HG02571 (cell line): ENCODE data around the gene PUS7.
"Not testable (repeated sequence)": the region's sequence is repeated elsewhere in the genome, so short reads cannot be mapped to it uniquely, and the experiment has no call there.

Experiments used
- ATAC-seq: cut with Tn5 transposase; IDR thresholded peaks from one replicate; pipeline ENCODE4 v1.9.1; 2021; ENCODE audit warnings: mild to moderate bottlenecking, moderate library complexity; ENCODE audit not compliant: unreplicated experiment

The PUS7 gene

GRCh38 chr7:105497016-105497415, 25.1 kb downstream of the PUS7 start:
- no peak for ATAC-seq

- ATAC-seq = no peak
Observed at GRCh38 chr7:105496521-105496920, 25.6 kb downstream of the PUS7 start.

- ATAC-seq = no peak
Observed at GRCh38 chr7:105493923-105494315, 28.2 kb downstream of the PUS7 start.

DNA sequence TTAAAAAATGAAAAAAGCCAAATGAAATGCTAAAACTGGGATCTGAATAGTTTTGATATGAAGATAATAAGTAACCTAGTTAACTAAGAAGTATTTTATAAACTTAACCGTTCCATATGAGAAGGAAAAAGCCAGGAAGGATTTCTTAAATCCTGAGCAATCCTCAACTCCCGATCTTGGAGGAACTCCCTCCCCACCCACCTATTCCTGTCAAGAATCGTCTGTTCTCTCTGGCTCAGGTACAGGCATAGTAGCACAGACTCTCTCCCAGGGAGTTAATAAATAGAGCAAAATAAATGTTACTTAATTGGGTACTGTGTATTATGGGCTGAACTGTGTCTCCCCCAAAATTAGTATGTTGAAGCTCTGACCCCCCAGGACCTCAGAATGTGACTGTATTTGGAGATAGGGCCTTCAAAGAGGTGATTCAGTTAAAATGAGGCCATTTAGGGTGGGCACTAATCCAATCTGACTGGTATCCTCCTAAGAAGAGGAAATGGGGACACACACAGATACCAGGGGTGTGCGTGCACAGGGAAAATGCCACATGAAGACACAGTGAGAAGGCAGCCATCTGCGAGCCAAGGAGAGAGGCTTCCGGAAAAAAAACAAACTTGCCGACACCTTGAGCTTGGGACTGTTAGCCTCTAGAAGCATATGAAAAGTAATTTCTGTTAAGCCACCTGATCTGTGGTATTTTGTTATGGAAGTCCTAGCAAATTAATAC, 28.7 kb downstream of the PUS7 start:
- no peak for ATAC-seq

GRCh38 chr7:105489409-105489808, 32.7 kb downstream of the PUS7 start:
- ATAC-seq = no peak

GRCh38 chr7:105487579-105488571, 34.2 kb downstream of the PUS7 start:
- ATAC-seq = no peak

- no peak for ATAC-seq
Observed at GRCh38 chr7:105480931-105481330, 41.1 kb downstream of the PUS7 start.

GRCh38 chr7:105478606-105479005, 43.5 kb downstream of the PUS7 start:
- no peak for ATAC-seq

DNA sequence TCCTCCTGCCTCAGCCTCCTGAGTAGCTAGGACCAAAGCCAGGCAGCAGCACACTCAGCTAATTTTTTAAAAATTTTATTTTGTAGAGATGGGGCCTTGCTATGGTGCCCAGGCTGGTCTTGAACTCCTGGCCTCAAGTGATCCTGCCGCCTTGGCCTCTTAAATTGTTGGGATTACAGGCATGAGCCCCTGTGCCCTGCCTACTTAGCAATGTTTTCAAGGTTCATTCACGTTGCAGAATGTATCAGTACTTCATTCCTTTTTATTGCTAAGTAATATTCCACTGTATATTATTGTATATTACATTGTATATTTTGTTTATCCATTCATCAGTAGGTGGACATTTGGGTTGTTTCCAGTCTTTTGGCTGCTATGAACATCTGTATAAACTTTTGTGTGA, 44.2 kb downstream of the PUS7 start:
- no peak for ATAC-seq

DNA sequence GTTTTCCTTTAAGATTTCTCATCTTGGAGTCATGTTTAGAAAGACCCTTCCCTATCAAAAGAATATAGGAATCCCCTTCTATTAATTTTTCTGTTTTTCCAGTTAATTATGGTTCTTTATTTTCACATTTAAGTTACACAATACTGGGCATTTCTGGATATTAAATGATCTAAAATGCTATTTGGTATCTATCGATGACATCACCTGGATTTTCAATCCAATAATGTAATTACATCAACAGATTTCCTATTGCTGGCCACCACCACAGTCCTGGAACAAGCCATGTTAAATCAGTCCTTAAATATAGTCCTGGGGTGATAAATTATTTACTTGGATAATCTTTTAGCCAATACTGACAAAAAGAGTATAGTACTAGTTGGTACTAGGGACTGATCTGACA, 48.0 kb downstream of the PUS7 start:
- ATAC-seq = no peak

GRCh38 chr7:105473163-105473562, 48.9 kb downstream of the PUS7 start:
- no peak for ATAC-seq

- ATAC-seq = no peak
Observed at GRCh38 chr7:105470846-105471245, 51.2 kb downstream of the PUS7 start.

- no peak for ATAC-seq
Observed at GRCh38 chr7:105470090-105470489, 52.0 kb downstream of the PUS7 start.

DNA sequence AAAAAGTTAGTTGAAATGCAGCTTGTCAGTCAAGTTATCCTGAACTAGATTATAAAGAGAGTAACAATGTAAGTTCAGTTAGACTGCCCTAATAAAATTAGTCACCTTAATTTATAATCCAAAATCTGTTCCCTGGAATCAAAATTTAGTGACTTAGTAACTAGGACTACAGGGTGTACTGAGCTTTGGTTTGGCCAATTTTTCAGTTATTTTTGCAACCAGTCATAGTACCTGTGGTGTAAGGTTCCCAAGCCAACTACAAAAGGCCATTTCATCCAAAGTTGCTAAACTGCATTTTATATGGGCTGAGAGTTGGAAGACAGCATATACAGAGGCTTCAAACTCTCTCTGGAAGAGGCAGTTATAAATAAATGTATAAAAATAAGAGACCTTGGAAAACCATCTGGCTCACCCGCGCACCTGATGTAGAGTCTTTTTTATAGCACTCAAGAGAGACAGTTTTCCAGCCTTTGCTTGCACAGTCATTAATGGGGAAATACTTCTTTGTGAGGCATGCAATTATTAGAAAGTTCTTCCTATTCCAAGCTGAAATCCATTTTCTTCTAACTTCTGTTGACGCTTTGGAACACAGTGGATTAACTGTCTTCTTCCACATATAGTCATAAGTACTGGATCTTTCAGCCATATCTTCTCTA, 59.2 kb downstream of the PUS7 start:
- ATAC-seq = no peak

DNA sequence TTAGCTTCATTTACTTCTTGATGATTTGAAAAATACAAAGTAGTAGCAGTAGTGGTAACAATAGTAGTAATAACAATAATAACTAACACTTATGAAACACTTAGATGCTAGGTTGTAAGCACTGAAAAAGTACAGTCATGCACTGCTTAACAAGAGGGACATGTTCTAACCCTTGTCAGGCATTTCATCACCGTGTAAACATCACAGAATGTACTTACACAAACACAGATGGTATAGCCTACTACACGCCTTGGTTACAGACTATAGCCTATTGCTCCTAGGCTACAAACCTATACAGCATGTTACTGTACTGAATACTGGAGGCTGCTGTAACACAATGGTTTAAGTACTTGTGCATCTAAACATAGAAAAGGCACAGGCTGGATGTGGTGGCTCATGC, 60.6 kb downstream of the PUS7 start:
- ATAC-seq = no peak

GRCh38 chr7:105457619-105458225, 64.3 kb downstream of the PUS7 start:
- no peak for ATAC-seq

GRCh38 chr7:105454921-105455320, 67.2 kb downstream of the PUS7 start:
- ATAC-seq = no peak

DNA sequence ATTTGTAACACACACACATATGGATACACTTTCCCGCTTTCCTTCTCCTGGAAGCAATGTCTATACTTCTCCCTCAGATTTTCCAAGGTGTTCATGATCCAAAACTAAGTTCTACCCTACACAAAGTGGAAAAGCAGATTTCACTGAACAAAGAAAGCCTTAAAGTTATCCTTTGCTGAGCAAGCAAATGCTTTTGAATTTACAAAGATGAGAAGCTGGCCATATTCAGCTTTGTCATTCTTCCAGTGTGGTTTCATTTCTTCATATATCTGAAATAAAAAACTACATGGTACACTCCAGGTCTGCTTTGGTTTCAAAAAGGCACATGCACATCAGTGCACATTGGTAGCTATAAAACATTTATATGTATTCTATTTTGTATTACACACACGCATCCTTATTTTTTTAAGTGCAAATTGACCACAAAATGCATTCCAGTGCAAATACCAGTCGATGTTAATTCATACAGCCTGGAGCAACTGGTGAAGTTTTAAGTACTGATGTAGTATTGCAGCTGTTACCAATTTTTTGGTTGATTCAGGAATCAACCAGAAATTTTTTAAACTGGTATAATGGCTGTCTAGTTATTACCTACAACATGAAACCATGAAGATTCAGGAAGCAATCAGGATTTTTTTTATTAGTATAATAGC, 67.8 kb downstream of the PUS7 start:
- ATAC-seq = no peak

DNA sequence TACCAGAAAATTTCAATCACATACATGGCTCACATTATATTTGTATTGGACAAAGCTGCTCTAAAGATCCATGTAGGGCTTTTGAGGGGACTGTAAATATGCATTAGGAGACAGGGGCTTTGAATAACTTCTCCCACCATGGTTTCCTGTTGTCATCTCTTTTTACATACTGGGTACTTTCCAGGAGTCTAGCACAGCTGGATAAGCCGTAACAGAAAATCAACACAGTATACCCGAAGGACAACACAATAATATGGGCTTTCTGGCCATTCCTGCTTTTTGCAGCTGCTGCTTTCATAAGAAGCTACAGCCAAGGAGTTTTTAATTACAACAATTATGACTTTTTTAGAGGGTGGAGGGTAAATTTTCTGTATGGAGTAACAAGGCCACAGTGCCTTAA, 70.0 kb downstream of the PUS7 start:
- ATAC-seq = no peak

GRCh38 chr7:105450870-105451269, 71.2 kb downstream of the PUS7 start:
- ATAC-seq = not testable (repeated sequence)
